ENCODE data around the gene MGARP.

DNA sequence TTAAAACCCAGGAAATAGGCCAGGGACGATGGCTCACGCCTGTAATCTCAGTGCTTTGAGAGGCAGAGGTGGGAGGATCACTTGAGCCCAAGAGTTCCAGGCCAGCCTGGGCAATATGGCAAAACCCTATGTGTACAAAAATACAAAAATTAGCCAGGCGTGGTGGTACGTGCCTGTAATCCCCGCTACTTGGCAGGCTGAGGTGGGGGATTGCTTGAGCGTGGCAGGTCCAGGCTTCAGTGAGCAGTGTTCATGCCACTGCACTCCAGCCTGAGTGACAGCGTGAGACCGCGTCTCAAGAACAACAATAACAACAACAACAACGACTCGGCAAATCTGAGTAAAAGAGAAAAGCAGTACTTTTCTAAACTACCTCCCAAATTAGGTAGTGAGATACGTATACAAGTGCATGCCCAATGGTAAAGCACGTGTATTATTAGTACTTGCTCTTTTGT is 35.2 kb upstream of the MGARP start:
- TF ChIP-seq, protein P1, sequence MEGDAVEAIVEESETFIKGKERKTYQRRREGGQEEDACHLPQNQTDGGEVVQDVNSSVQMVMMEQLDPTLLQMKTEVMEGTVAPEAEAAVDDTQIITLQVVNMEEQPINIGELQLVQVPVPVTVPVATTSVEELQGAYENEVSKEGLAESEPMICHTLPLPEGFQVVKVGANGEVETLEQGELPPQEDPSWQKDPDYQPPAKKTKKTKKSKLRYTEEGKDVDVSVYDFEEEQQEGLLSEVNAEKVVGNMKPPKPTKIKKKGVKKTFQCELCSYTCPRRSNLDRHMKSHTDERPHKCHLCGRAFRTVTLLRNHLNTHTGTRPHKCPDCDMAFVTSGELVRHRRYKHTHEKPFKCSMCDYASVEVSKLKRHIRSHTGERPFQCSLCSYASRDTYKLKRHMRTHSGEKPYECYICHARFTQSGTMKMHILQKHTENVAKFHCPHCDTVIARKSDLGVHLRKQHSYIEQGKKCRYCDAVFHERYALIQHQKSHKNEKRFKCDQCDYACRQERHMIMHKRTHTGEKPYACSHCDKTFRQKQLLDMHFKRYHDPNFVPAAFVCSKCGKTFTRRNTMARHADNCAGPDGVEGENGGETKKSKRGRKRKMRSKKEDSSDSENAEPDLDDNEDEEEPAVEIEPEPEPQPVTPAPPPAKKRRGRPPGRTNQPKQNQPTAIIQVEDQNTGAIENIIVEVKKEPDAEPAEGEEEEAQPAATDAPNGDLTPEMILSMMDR (IDR thresholded peaks at IDR 0.05) = no peak
- TF ChIP-seq POLR2AphosphoS5 (IDR thresholded peaks at IDR 0.05) (no peak), POLR2A (IDR thresholded peaks at IDR 0.05) (no peak), EP300 (IDR thresholded peaks at IDR 0.05) (no peak)
